SHP77 (cell line): ENCODE measurements around the gene MAGI2.
"Not testable (repeated sequence)": the region's sequence is repeated elsewhere in the genome, so short reads cannot be mapped to it uniquely, and the experiment has no call there.

Experiments
- DNase-seq, 2 experiments: peaks; one replicate each; lab custom pipeline; 2025; lab: John Stamatoyannopoulos, UW

The MAGI2 gene

GRCh38 chr7:79159040-79159664 lies 294.3 kb downstream of the MAGI2 start:
- no peak for DNase-seq

- no peak for DNase-seq
Observed at GRCh38 chr7:79157281-79157680, 296.2 kb downstream of the MAGI2 start.

- DNase-seq = no peak
Observed at GRCh38 chr7:79149831-79150230, 303.6 kb downstream of the MAGI2 start.

- no peak for DNase-seq
Observed at GRCh38 chr7:79142706-79143105, 310.8 kb downstream of the MAGI2 start.

GRCh38 chr7:79141252-79141651 lies 312.2 kb downstream of the MAGI2 start:
- no peak for DNase-seq

- no peak for DNase-seq
Observed at GRCh38 chr7:79137942-79138341, 315.5 kb downstream of the MAGI2 start.

- no peak for DNase-seq
Observed at GRCh38 chr7:79132844-79133451, 320.5 kb downstream of the MAGI2 start.

- no peak for DNase-seq
Observed at GRCh38 chr7:79130715-79131114, 322.8 kb downstream of the MAGI2 start.

GRCh38 chr7:79124331-79124730 lies 329.1 kb downstream of the MAGI2 start:
- DNase-seq = no peak

GRCh38 chr7:79118143-79118542 lies 335.3 kb downstream of the MAGI2 start:
- DNase-seq = no peak

- no peak for DNase-seq
Observed at GRCh38 chr7:79096361-79096805, 357.1 kb downstream of the MAGI2 start.

GRCh38 chr7:79093421-79093820 lies 360.0 kb downstream of the MAGI2 start:
- no peak for DNase-seq

- no peak for DNase-seq
Observed at GRCh38 chr7:79091661-79092060, 361.8 kb downstream of the MAGI2 start.

- DNase-seq = no peak
Observed at GRCh38 chr7:79091011-79091410, 362.5 kb downstream of the MAGI2 start.

- DNase-seq = no peak
Observed at GRCh38 chr7:79090543-79090942, 362.9 kb downstream of the MAGI2 start.

- DNase-seq = no peak
Observed at GRCh38 chr7:79084423-79084822, 369.0 kb downstream of the MAGI2 start.

GRCh38 chr7:79079919-79080554 lies 373.4 kb downstream of the MAGI2 start:
- no peak for DNase-seq

GRCh38 chr7:79078273-79078672 lies 375.2 kb downstream of the MAGI2 start:
- DNase-seq = no peak

- DNase-seq = not testable (repeated sequence)
Observed at GRCh38 chr7:79071187-79071586, 382.3 kb downstream of the MAGI2 start.

GRCh38 chr7:79064187-79064823 lies 389.2 kb downstream of the MAGI2 start:
- DNase-seq = no peak

- DNase-seq = no peak
Observed at GRCh38 chr7:79063019-79063698, 390.3 kb downstream of the MAGI2 start.

GRCh38 chr7:79060498-79060897 lies 393.0 kb downstream of the MAGI2 start:
- no peak for DNase-seq
